Measurements from ENCODE around the gene SCTR.

- TF ChIP-seq, protein P1, sequence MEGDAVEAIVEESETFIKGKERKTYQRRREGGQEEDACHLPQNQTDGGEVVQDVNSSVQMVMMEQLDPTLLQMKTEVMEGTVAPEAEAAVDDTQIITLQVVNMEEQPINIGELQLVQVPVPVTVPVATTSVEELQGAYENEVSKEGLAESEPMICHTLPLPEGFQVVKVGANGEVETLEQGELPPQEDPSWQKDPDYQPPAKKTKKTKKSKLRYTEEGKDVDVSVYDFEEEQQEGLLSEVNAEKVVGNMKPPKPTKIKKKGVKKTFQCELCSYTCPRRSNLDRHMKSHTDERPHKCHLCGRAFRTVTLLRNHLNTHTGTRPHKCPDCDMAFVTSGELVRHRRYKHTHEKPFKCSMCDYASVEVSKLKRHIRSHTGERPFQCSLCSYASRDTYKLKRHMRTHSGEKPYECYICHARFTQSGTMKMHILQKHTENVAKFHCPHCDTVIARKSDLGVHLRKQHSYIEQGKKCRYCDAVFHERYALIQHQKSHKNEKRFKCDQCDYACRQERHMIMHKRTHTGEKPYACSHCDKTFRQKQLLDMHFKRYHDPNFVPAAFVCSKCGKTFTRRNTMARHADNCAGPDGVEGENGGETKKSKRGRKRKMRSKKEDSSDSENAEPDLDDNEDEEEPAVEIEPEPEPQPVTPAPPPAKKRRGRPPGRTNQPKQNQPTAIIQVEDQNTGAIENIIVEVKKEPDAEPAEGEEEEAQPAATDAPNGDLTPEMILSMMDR (conservative IDR thresholded peaks at IDR 0.05): no peak
- TF ChIP-seq EZH2 (IDR thresholded peaks at IDR 0.05; ENCODE audit: low read depth): no peak
Measured at GRCh38 chr2:119486886-119487285, 37.4 kb downstream of the SCTR start.

Data from PC-9 (cell line).